Measurements from ENCODE around the gene CCDC9.

CCDC9 gene

GRCh38 chr19:47226426-47227351, 29.6 kb upstream of the CCDC9 start:
- Histone ChIP-seq H3K4me3 (ENCODE audit: insufficient read depth, low read depth, low read length) (peak overlapping the region; percentile 96), H3K27ac (ENCODE audit: insufficient read depth, low read depth, low read length, poor library complexity, severe bottlenecking) (peak overlapping the region; percentile 84), H3K4me1 (ENCODE audit: control insufficient read depth, insufficient read depth, low read length) (peaks cover 25% of the 10 kb centered on the region), H3K27me3 (ENCODE audit: control insufficient read depth, insufficient read depth, low read length, poor library complexity, severe bottlenecking) (no peaks in the 10 kb centered on the region), H3K9me3 (ENCODE audit: control insufficient read depth, low read length) (no peaks in the 10 kb centered on the region), H3K36me3 (ENCODE audit: control insufficient read depth, insufficient read depth, low read length) (no peaks in the 10 kb centered on the region)
- 3% methylated on average over 56 of the region's 56 CpGs for WGBS, 2 experiments

GRCh38 chr19:47227352-47228167, 28.8 kb upstream of the CCDC9 start:
- WGBS, 2 experiments: 0% methylated on average over 27 of the region's 27 CpGs
- peaks cover 19% of the 10 kb centered on the region for H3K4me1 ChIP-seq (ENCODE audit: control insufficient read depth, insufficient read depth, low read length)
- H3K4me3 ChIP-seq (ENCODE audit: insufficient read depth, low read depth, low read length): peak overlapping the region; percentile 96
- H3K27me3 ChIP-seq (ENCODE audit: control insufficient read depth, insufficient read depth, low read length, poor library complexity, severe bottlenecking): no peaks in the 10 kb centered on the region
- peak overlapping the region; percentile 84 for H3K27ac ChIP-seq (ENCODE audit: insufficient read depth, low read depth, low read length, poor library complexity, severe bottlenecking)
- no peaks in the 10 kb centered on the region for H3K36me3 ChIP-seq (ENCODE audit: control insufficient read depth, insufficient read depth, low read length)
- no peaks in the 10 kb centered on the region for H3K9me3 ChIP-seq (ENCODE audit: control insufficient read depth, low read length)

GRCh38 chr19:47228168-47228936, 28.0 kb upstream of the CCDC9 start:
- H3K27ac ChIP-seq (ENCODE audit: insufficient read depth, low read depth, low read length, poor library complexity, severe bottlenecking): peak overlapping the region; percentile 84
- WGBS, 2 experiments: 1 to 2% methylated on average over 49 to 50 of the region's 50 CpGs

GRCh38 chr19:47228937-47229675, 27.2 kb upstream of the CCDC9 start:
- no peaks in the 10 kb centered on the region for H3K36me3 ChIP-seq (ENCODE audit: control insufficient read depth, insufficient read depth, low read length)
- H3K27ac ChIP-seq (ENCODE audit: insufficient read depth, low read depth, low read length, poor library complexity, severe bottlenecking): no peak overlapping the region
- peaks cover 19% of the 10 kb centered on the region for H3K4me1 ChIP-seq (ENCODE audit: control insufficient read depth, insufficient read depth, low read length)
- peak overlapping the region; percentile 96 for H3K4me3 ChIP-seq (ENCODE audit: insufficient read depth, low read depth, low read length)
- WGBS, 2 experiments: 35 to 39% methylated on average over 10 of the region's 10 CpGs
- H3K9me3 ChIP-seq (ENCODE audit: control insufficient read depth, low read length): no peaks in the 10 kb centered on the region
- H3K27me3 ChIP-seq (ENCODE audit: control insufficient read depth, insufficient read depth, low read length, poor library complexity, severe bottlenecking): no peaks in the 10 kb centered on the region

More at GRCh38 chr19:47228168-47228936, 28.0 kb upstream of the CCDC9 start:
- H3K4me1 ChIP-seq (ENCODE audit: control insufficient read depth, insufficient read depth, low read length): peaks cover 19% of the 10 kb centered on the region
- no peaks in the 10 kb centered on the region for H3K36me3 ChIP-seq (ENCODE audit: control insufficient read depth, insufficient read depth, low read length)
- H3K4me3 ChIP-seq (ENCODE audit: insufficient read depth, low read depth, low read length): peak overlapping the region; percentile 96
- no peaks in the 10 kb centered on the region for H3K9me3 ChIP-seq (ENCODE audit: control insufficient read depth, low read length)
- H3K27me3 ChIP-seq (ENCODE audit: control insufficient read depth, insufficient read depth, low read length, poor library complexity, severe bottlenecking): no peaks in the 10 kb centered on the region

GRCh38 chr19:47229676-47230053, 26.7 kb upstream of the CCDC9 start:
- H3K27me3 ChIP-seq (ENCODE audit: control insufficient read depth, insufficient read depth, low read length, poor library complexity, severe bottlenecking): no peaks in the 10 kb centered on the region
- no peak overlapping the region for H3K27ac ChIP-seq (ENCODE audit: insufficient read depth, low read depth, low read length, poor library complexity, severe bottlenecking)
- H3K4me1 ChIP-seq (ENCODE audit: control insufficient read depth, insufficient read depth, low read length): peaks cover 19% of the 10 kb centered on the region
- no peaks in the 10 kb centered on the region for H3K36me3 ChIP-seq (ENCODE audit: control insufficient read depth, insufficient read depth, low read length)
- no peaks in the 10 kb centered on the region for H3K9me3 ChIP-seq (ENCODE audit: control insufficient read depth, low read length)
- peak overlapping the region; percentile 96 for H3K4me3 ChIP-seq (ENCODE audit: insufficient read depth, low read depth, low read length)
- 6 to 9% methylated on average over 9 of the region's 9 CpGs for whole genome bisulfite sequencing, 2 experiments

- peaks cover 19% of the 10 kb centered on the region for H3K4me1 ChIP-seq (ENCODE audit: control insufficient read depth, insufficient read depth, low read length)
- 1% methylated on average over 83 to 84 of the region's 84 CpGs for WGBS, 2 experiments
Measured at GRCh38 chr19:47230054-47230920, 26.0 kb upstream of the CCDC9 start.

GRCh38 chr19:47230921-47231214, 25.5 kb upstream of the CCDC9 start, which contains the start of gene BBC3:
Gene BBC3, minus strand, starts transcription at chr19:47231199. Its CDS starts 2,768 bp downstream, at chr19:47228431.
- no peaks in the 10 kb centered on the region for H3K36me3 ChIP-seq (ENCODE audit: control insufficient read depth, insufficient read depth, low read length)
- peak within 1 kb of the TSS; percentile 96 for H3K4me3 ChIP-seq (ENCODE audit: insufficient read depth, low read depth, low read length)
- peaks cover 19% of the 10 kb centered on the region for H3K4me1 ChIP-seq (ENCODE audit: control insufficient read depth, insufficient read depth, low read length)
- H3K9me3 ChIP-seq (ENCODE audit: control insufficient read depth, low read length): no peaks in the 10 kb centered on the region
- WGBS, 2 experiments: 0% methylated on average over 43 of the region's 43 CpGs
- H3K27me3 ChIP-seq (ENCODE audit: control insufficient read depth, insufficient read depth, low read length, poor library complexity, severe bottlenecking): no peaks in the 10 kb centered on the region
- H3K27ac ChIP-seq (ENCODE audit: insufficient read depth, low read depth, low read length, poor library complexity, severe bottlenecking): peak within 1 kb of the TSS; percentile 36

More at GRCh38 chr19:47230054-47230920, 26.0 kb upstream of the CCDC9 start:
- no peaks in the 10 kb centered on the region for H3K9me3 ChIP-seq (ENCODE audit: control insufficient read depth, low read length)
- peak overlapping the region; percentile 96 for H3K4me3 ChIP-seq (ENCODE audit: insufficient read depth, low read depth, low read length)
- H3K27me3 ChIP-seq (ENCODE audit: control insufficient read depth, insufficient read depth, low read length, poor library complexity, severe bottlenecking): no peaks in the 10 kb centered on the region
- no peaks in the 10 kb centered on the region for H3K36me3 ChIP-seq (ENCODE audit: control insufficient read depth, insufficient read depth, low read length)
- H3K27ac ChIP-seq (ENCODE audit: insufficient read depth, low read depth, low read length, poor library complexity, severe bottlenecking): peak overlapping the region; percentile 26

- Histone ChIP-seq H3K27me3 (ENCODE audit: control insufficient read depth, insufficient read depth, low read length, poor library complexity, severe bottlenecking) (no peaks in the 10 kb centered on the region), H3K9me3 (ENCODE audit: control insufficient read depth, low read length) (no peaks in the 10 kb centered on the region), H3K27ac (ENCODE audit: insufficient read depth, low read depth, low read length, poor library complexity, severe bottlenecking) (peak overlapping the region; percentile 36), H3K36me3 (ENCODE audit: control insufficient read depth, insufficient read depth, low read length) (no peaks in the 10 kb centered on the region), H3K4me1 (ENCODE audit: control insufficient read depth, insufficient read depth, low read length) (peaks cover 19% of the 10 kb centered on the region), H3K4me3 (ENCODE audit: insufficient read depth, low read depth, low read length) (peak overlapping the region; percentile 96)
- 12% methylated on average over 51 of the region's 51 CpGs for WGBS, 2 experiments
Measured at GRCh38 chr19:47231215-47232054, 24.9 kb upstream of the CCDC9 start.

Data from ectodermal cell (in vitro differentiated cells).